Activated CD4-positive, alpha-beta T cell treated with anti-CD3 and anti-CD28 coated beads for 4 hours (primary cell): ENCODE measurements around the gene TPBG.

ENCODE experiments used
- DNase-seq, 2 donors: peaks; one replicate each; pipeline ENCODE4 v3.0.0-alpha.2; 2020

Gene TPBG

GRCh38 chr6:82363428-82364086 is at the start of gene TPBG:
TPBG (plus strand) TSS chr6:82363817; CDS start chr6:82364962, 1,145 bp downstream.
- peak; percentile 2 to 11 for DNase-seq

DNA sequence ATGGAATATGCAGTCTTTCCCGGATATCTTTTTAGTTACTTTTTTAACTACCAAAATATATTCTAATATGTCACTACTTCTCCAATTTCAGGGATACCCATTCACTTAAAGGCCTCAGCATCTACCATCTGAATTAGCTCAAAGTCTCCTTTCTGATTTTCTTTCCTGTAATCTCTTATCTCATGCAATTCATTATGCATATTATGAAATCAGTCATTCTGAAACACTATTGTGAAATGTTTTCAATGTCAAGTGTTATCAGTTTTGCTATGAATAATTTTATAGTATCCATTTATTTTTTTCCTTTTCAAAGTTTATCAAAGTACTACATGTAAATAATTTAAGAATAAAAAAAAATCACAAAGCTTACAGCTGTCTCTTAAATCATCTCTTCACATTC is 41.2 kb upstream of the TPBG start:
- no peak for DNase-seq

DNA sequence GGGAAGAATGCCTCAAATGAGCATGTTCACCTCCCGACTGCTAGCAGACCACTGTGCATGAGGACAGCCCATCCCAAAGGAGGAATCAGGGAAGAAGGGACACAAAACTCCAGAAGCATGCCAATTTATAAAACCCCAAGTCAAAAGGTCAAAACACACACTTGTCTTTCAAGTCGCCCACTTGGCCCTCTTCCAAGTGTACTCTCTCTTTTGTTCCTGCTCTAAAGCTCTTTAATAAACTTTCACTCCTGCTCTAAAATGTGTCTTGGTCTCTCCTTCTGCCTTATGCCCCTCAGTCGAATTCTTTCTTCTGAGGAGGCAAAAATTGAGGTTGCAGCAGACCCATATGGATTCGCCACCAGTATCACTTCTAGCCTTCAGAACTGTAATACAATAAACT is 33.9 kb upstream of the TPBG start:
- no peak for DNase-seq

DNA sequence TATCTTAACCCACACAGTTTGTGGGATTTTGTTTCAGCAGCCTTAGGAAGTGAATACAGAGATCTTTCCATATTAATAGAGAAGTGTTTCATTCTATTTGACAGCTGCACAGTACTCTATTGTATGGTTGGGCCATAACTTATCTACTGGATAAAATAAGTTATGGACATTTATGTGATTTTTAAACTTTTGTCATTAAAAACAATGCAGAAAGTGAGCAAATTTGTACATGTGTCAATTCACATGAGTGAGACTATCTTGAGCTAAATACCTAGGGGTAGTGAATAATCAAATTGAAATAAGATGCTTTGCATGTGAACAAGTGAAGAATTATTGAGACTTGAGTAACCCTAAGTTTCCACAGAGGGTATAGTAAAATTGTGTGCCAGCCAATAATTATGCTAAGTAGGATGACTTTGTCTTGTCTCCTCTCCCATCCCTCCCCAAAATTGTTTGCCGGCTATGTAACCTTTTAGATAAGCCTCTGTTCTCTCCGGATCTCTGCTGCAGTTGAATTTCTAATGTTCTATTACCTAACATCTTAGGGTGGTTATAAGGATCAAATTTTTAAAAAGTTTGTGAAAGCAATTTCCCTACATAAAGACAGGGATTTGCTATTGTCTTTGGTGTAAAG is 33.3 kb upstream of the TPBG start:
- no peak for DNase-seq

DNA sequence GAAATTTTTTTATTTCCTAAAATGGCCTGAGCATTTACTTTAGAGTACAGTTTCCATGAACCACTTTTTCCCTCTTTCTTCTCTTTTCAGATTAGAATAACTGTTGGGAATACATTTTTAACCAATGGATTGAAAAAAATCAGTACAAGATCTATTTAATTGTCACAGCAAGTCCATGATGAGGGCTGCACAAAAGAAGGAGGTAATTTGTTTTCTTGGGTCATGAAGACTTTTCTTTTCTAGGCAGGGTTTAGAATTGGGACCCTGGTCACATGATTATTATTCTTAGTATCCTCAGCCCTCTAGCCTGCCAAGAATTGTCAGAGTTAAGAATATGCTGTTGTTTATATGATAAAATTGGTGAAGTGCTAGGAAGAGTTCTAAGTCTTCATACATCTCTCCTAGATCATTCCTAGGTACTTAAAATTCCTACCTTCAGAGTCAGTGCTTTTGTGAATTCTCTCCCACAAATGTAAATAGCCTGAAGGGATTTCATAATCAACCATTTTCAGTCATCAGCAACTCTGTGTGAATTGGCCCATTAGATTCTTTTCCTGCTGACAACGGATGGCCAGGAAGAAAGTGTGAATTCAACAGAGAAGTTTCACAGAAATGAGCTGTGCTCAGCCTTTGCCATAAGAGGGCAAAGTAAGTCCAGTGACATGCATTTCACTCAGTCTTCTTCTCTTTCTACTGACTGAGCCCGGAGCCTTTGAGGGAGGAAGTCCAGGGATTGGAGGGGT is 32.4 kb upstream of the TPBG start:
- no peak for DNase-seq

DNA sequence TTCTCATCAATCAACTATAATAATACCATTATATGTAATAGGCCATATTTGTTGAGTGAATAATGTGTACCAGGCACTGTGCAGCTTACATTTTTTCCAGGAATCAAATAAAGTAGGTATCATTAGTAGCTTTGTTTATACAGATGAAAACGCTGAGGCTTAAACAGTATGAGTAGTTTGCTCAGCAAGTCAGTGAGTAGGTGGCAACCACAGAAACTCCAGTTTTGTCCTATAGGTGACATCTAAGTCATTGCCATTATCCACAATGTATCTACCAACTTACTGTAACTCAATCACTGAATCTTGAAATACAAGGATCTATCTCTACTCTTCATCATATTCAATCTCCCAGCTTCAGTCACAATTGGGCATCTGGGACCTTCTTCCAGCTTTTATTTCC is 29.8 kb upstream of the TPBG start:
- DNase-seq, result no peak

DNA sequence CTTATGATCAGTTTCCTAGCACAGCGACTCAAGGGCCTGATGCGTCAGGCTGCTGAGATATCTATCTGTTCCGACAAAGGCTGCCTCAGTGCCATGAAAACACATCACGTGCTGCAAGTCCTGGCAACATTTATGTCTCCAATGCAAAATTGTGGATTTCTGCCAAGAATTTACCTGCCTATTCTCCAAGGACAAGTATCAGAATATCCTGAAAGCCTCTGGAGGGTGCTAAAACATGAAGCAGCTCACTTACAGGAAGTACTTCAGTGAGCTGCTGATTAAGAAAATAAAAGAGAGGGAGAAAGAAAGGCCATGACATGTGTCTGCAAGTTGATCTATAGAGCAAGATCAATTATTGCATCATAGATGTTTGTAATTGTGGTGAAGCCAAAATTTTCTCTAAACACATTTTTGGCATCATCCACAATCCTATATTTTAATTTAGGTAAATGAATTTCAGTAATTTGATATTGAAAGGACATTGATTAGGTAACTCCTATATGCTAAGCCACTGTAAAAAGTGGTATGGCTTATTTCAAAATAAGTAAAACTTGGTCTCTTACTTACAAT is 25.8 kb upstream of the TPBG start:
- DNase-seq, result no peak

GRCh38 chr6:82348130-82348529 is 15.5 kb upstream of the TPBG start:
- no peak for DNase-seq

GRCh38 chr6:82353848-82354247 is 9.8 kb upstream of the TPBG start:
- no peak for DNase-seq

- DNase-seq, result no peak
Observed at GRCh38 chr6:82360552-82360951, 3.1 kb upstream of the TPBG start.

GRCh38 chr6:82361631-82362030 is 2.0 kb upstream of the TPBG start:
- DNase-seq, result no peak

- DNase-seq, result no peak
Observed at GRCh38 chr6:82362144-82362543, 1.5 kb upstream of the TPBG start.

GRCh38 chr6:82362878-82363427 is 664 bp upstream of the TPBG start:
- DNase-seq, result no peak

GRCh38 chr6:82364087-82365015 is 734 bp downstream of the TPBG start:
- no peak for DNase-seq

DNA sequence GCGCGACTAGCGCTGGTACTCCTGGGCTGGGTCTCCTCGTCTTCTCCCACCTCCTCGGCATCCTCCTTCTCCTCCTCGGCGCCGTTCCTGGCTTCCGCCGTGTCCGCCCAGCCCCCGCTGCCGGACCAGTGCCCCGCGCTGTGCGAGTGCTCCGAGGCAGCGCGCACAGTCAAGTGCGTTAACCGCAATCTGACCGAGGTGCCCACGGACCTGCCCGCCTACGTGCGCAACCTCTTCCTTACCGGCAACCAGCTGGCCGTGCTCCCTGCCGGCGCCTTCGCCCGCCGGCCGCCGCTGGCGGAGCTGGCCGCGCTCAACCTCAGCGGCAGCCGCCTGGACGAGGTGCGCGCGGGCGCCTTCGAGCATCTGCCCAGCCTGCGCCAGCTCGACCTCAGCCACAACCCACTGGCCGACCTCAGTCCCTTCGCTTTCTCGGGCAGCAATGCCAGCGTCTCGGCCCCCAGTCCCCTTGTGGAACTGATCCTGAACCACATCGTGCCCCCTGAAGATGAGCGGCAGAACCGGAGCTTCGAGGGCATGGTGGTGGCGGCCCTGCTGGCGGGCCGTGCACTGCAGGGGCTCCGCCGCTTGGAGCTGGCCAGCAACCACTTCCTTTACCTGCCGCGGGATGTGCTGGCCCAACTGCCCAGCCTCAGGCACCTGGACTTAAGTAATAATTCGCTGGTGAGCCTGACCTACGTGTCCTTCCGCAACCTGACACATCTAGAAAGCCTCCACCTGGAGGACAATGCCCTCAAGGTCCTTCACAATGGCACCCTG is 1.6 kb downstream of the TPBG start:
- DNase-seq, result no peak

- no peak for DNase-seq
Observed at GRCh38 chr6:82367704-82368103, 4.1 kb downstream of the TPBG start.

DNA sequence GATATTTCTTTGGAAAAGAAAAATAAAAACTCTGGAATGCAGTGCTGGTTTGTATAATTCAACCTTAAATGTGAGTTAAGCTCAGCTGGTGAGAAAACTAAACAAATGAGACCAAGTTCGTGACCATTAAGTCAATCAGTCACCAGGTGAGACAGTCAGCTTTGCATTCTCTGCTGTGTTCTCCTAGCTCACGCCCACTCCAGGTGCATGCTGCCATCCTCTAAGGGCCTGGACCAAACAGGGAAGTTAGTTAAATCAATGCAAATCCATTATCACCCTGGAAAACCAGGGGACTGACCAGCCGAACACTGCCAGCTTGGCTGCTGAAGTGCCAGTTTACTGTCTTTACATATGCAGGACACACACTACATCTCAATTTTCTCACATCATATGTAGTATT is 7.2 kb downstream of the TPBG start:
- no peak for DNase-seq

DNA sequence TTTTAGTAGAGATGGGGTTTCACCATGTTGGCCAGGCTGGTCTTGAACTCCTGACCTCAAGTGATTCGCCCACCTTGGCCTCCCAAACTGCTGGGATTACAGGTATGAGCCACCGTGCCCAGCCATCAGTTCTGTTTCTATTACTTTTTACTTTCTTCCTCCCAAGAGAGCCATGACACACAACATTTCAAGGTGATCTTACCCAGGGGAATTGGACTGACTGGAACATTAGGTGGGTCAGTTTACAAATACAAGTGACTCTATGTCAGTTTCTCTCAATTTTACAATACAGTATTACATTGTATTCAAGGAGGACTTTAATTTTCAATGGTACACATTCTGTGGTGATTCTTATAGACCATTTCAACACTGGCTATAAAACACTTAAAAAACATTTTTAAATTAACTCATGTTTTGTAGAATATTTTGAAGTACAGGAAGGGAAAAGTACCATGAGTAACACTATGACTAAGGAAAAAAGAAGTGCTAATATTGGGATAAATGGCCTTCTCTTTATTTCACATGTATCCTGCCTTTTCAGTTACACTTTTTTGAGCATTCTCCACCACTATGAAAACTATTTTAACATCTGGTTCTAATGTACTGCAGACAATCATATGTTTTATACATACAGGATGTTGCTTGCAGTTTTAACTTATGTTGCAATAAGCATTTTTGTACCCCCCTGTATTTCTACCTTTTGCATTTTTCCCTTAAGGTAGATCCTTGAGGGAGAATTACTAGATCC is 8.4 kb downstream of the TPBG start:
- DNase-seq, result no peak

DNA sequence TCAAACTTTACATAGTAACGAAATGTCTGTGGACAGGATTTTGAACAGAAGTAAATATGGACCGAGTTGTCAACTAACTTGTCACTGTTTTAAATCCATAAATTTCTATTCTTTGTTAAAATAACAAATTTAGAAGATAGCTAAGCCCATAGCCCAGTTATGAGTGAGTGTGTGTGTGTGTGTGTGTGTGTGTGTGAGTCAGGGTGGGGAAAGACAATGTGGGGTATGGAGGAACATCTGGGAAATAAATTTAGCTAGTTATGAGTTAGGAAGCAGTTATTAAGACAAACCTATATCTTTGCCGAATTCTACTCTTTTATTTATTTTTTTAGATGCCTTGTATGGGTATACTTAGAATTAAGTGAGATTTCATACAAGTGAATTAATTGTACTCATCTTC is 9.0 kb downstream of the TPBG start:
- no peak for DNase-seq

DNA sequence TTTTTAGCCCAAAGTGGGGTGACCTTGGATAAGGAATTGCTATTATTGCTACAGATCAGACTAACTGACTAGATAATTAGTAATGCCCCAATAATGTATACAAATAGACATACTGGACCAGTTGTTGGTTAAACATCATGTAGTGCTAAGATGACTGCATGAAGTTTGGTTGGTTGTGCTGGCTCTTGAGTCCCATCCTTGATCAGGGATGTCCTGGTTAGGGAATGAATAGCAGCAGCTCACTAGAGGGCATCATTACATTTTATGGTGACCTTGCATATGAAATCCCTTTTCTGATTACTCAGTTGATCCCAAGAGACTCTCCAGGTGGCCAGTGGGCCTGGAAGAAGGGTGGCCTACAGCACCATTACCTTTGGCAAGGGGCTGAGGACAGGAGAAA is 10.9 kb downstream of the TPBG start:
- no peak for DNase-seq

GRCh38 chr6:82376636-82377035 is 13.0 kb downstream of the TPBG start:
- no peak for DNase-seq
